HG03432 (cell line): ENCODE measurements around the gene GART.
A peak's percentile ranks its signal among the peaks of the same experiment; 100 is the strongest.
"Not testable (repeated sequence)": the region's sequence is repeated elsewhere in the genome, so short reads cannot be mapped to it uniquely, and the experiment has no call there.

Experiments
- ATAC-seq: cut with Tn5 transposase; IDR thresholded peaks from one replicate; pipeline ENCODE4 v1.9.1; 2021; ENCODE audit warnings: mild to moderate bottlenecking, moderate library complexity; ENCODE audit not compliant: unreplicated experiment

The GART gene

GRCh38 chr21:33518899-33519298, 23.0 kb downstream of the GART start:
- ATAC-seq = no peak

- ATAC-seq = no peak
Observed at GRCh38 chr21:33514229-33514628, 27.7 kb downstream of the GART start.

GRCh38 chr21:33512481-33512880, 29.4 kb downstream of the GART start:
- ATAC-seq = no peak

GRCh38 chr21:33511639-33512038, 30.3 kb downstream of the GART start:
- no peak for ATAC-seq

GRCh38 chr21:33510826-33511225, 31.1 kb downstream of the GART start:
- no peak for ATAC-seq

GRCh38 chr21:33507003-33507402, 34.9 kb downstream of the GART start:
- not testable (repeated sequence) for ATAC-seq

- no peak for ATAC-seq
Observed at GRCh38 chr21:33505833-33506232, 36.1 kb downstream of the GART start.

GRCh38 chr21:33496345-33496744, 45.6 kb downstream of the GART start:
- no peak for ATAC-seq

GRCh38 chr21:33495743-33496142, 46.2 kb downstream of the GART start:
- ATAC-seq = no peak

GRCh38 chr21:33493756-33494155, 48.2 kb downstream of the GART start:
- no peak for ATAC-seq

- no peak for ATAC-seq
Observed at GRCh38 chr21:33492571-33492970, 49.3 kb downstream of the GART start.

GRCh38 chr21:33491373-33492102, 50.4 kb downstream of the GART start, which contains the start of gene DNAJC28:
Gene DNAJC28, minus strand, starts transcription at chr21:33491716. Its CDS starts 2,323 bp downstream, at chr21:33489393.
- ATAC-seq = peak; percentile 98

- ATAC-seq = no peak
Observed at GRCh38 chr21:33490991-33491372, 50.9 kb downstream of the GART start.

- ATAC-seq = no peak
Observed at GRCh38 chr21:33488936-33489335, 53.0 kb downstream of the GART start.

- ATAC-seq = no peak
Observed at GRCh38 chr21:33487996-33488395, 53.9 kb downstream of the GART start.

- no peak for ATAC-seq
Observed at GRCh38 chr21:33481314-33481943, 60.5 kb downstream of the GART start.

GRCh38 chr21:33480481-33481103, 61.3 kb downstream of the GART start:
- ATAC-seq = no peak

- ATAC-seq = peak; percentile 92
Observed at GRCh38 chr21:33479679-33480480, 62.0 kb downstream of the GART start, which contains the start of gene TMEM50B. Gene TMEM50B, minus strand, starts transcription at chr21:33479974. Its CDS starts 11,089 bp downstream, at chr21:33468885.

GRCh38 chr21:33478935-33479678, 62.8 kb downstream of the GART start:
- ATAC-seq = peak; percentile 27

- no peak for ATAC-seq
Observed at GRCh38 chr21:33478182-33478581, 63.7 kb downstream of the GART start.
